Omental fat pad (tissue), 4 donors: Measurements from ENCODE around the gene FMC1. TPM values are rescaled to one million over a fixed set of nuclear protein-coding genes. Genes with fewer than 3 reads are reported as not detected.

Source experiments
- ATAC-seq: fragments of 150-250 bp; one replicate; pipeline ENCODE4 v1.9.1; 2016; ENCODE audit warnings: mild to moderate bottlenecking, moderate library complexity; ENCODE audit not compliant: low FRiP score
- DNase-seq: peaks from one replicate; pipeline ENCODE4 v3.0.0-alpha.2; 2019; ENCODE audit warnings: low spot score
- total RNA-seq, 4 donors: library from RNA; depleted of rRNA; stranded (reverse); fragments of >200 nt; gene quantifications; one replicate each; pipeline ENCODE4 v1.1.0, GENCODE V29; 2016
- TF ChIP-seq, protein P1 (sequence below), 3 donors: fragments of 450-650 bp; IDR thresholded peaks; one replicate each; pipeline ENCODE4 v1.5.1; 2016 to 2017; ENCODE audit warnings: antibody characterized with exemption in 3 of 3, mild to moderate bottlenecking in 3 of 3, moderate library complexity in 2 of 3

FMC1 gene, protein sequence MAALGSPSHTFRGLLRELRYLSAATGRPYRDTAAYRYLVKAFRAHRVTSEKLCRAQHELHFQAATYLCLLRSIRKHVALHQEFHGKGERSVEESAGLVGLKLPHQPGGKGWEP
- 10 to 100 TPM in 3 of 4 donors, 1 to 10 TPM in 1; 4.1 to 23.6 (median 13.7) TPM for total RNA-seq

DNA sequence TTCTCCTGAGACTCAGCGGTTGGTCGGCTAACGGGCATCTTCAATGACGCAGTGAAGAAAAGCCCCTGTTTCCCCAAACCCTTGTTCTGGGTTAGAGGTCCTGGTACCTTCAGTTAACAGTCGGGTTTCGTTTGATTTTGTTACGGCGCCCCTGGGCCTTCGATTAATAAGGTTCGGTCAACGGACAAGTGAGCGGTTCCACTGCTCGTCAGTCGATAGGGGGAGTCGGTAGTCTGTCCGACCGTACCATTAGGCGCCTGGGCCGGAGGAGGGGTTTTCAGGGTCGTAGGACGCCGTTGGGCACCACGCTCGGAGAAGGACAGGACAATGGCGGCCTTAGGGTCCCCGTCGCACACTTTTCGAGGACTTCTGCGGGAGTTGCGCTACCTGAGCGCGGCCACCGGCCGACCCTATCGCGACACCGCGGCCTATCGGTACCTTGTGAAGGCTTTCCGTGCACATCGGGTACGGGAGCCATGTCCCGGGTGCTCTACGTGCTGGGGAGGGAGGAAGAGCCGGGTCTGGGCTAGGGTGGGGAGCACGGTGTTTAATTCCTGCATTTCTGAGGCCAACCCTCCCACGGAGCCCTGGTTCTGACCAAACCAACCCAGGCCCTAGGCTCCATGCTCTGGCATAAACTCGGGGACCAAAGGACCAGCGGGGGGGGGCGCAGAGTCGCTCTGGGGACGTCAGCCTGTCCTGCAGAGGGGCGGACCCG, at the start of gene FMC1:
Gene FMC1 (plus strand): TSS at position 280 of the 718 bp plus-strand sequence. CDS start 48 bp downstream, at position 328.
- DNase-seq (peak; percentile 75), ATAC-seq (peak; percentile 79)
- TF ChIP-seq, protein P1, sequence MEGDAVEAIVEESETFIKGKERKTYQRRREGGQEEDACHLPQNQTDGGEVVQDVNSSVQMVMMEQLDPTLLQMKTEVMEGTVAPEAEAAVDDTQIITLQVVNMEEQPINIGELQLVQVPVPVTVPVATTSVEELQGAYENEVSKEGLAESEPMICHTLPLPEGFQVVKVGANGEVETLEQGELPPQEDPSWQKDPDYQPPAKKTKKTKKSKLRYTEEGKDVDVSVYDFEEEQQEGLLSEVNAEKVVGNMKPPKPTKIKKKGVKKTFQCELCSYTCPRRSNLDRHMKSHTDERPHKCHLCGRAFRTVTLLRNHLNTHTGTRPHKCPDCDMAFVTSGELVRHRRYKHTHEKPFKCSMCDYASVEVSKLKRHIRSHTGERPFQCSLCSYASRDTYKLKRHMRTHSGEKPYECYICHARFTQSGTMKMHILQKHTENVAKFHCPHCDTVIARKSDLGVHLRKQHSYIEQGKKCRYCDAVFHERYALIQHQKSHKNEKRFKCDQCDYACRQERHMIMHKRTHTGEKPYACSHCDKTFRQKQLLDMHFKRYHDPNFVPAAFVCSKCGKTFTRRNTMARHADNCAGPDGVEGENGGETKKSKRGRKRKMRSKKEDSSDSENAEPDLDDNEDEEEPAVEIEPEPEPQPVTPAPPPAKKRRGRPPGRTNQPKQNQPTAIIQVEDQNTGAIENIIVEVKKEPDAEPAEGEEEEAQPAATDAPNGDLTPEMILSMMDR (IDR thresholded peaks at IDR 0.05) = no peak

DNA sequence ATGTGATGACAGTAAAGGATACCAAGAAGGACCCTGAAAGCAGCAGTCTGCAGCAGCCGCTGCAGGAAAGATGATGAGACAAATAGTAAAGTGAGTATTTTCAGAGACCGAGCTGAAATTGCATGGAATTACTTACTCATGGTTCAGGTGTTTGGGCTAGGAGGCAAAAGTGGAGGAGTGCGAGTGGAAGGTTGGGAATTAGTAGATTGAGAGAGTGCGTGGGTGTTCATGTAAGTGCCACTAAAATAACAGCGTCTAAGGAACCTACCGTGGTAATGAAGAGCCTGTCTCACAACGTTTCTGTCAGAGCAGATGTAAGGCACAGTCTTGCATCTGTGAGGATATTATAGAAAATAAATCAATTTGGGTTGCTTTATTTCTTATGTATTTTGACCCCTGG, 48.3 kb upstream of the FMC1 start:
- DNase-seq (no peak), ATAC-seq (no peak)
- TF ChIP-seq, protein P1 (IDR thresholded peaks at IDR 0.05) = no peak

DNA sequence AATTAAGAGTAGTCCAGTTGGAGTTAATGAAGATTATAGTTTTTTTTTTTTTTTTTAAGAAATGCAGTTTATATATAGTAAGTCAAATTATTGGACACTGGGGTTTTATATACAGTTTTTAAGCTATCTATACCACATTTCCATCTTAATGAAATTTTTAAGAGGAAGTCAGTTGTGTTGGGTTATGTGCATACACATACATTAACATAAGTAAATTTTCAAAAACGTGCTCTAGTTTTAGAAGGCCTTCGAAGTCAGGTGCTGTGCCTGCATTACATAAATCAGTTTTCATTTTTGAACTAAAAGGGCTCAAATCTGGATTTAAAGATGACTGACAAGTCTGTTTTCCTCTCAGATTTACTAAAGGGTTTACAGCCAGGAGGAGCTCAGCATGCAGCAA, 47.6 kb upstream of the FMC1 start:
- no peak for ATAC-seq
- TF ChIP-seq, protein P1 (IDR thresholded peaks at IDR 0.05) = no peak
- no peak for DNase-seq

DNA sequence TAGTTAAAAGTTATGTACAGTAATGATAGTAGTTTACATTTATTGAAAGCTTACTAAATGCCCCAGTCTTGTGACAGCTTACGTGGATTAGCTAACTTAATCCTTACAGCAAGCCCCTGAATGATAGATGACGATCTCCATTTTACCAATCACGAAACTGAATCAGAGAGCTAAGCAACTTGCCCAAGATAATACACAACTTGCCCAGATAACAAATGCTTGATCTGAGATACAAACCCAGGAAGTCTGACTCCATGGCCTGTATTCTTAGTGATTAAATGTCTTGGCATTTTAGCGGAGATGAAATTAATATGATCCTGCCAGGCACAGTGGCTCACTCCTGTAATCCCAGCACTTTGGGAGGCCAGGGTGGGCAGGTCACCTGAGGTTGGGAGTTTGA, 46.9 kb upstream of the FMC1 start:
- ATAC-seq = no peak
- DNase-seq = no peak
- TF ChIP-seq, protein P1 (IDR thresholded peaks at IDR 0.05) = no peak

DNA sequence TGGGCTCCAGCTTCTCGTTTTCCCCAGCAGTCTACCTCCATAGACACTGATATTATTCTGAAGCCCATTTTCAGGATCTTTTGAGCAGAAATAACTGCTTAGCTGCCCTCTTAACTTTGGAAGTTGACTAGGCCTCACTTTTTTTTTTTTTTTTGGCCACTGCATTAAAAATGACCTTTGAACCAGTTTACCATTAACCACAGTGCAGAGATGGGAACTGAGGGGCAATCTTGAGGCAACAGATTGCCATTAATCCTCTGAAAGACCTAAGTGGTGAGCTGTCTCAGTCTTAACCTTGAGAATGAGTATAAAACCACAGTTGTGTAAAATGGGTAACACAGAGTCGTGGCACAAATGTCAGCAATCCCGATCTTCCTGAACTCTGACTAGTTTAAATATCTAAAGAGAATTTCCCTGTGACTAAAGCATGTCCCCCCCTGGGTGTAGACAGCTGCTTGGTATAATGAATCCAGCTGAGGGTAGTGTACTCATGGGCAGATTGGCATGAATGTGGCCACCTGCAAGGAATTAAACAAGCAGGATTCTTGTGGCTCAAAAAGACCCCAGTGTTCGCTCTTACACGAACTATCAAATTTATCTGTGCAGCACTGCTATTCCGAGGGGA, 46.1 kb upstream of the FMC1 start:
- no peak for DNase-seq
- TF ChIP-seq, protein P1 (IDR thresholded peaks at IDR 0.05) = no peak
- no peak for ATAC-seq

DNA sequence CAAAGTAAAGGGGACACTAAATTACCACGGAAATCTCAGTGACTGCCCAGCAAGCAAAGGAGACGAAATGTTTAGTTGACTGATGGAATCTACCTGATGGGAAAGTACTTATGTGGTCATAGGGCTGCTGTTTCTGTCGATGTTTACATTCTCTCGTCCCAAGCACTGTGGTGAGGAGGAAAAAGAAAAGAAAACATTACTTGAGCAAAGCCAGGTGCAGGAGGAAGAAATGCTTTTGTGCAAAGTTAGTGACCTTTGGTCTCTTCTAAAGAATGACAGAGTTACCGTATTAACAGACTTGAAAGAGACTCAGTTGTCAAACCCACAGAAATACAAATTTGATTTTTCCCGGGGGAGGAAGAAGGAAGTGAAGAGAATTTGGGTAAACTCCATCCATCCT, 43.3 kb upstream of the FMC1 start:
- TF ChIP-seq, protein P1 (IDR thresholded peaks at IDR 0.05) = no peak
- DNase-seq = no peak

More for the DNA sequence above, 43.3 kb upstream of the FMC1 start:
- ATAC-seq = no peak
